B cell (primary cell): Measurements from ENCODE around the gene FTO.

Experiments used
- EZH2 ChIP-seq: IDR thresholded peaks from 2 replicates; pipeline ENCODE4 v1.6.1; 2012; ENCODE audit warnings: borderline replicate concordance, low read depth, mild to moderate bottlenecking, moderate library complexity, low read length; ENCODE audit not compliant: insufficient read depth, poor library complexity, severe bottlenecking
- TF ChIP-seq, protein P1 (sequence below): fragments of 200-600 bp; IDR thresholded peaks from one replicate; pipeline ENCODE4 v1.8.0; 2022; ENCODE audit warnings: antibody characterized with exemption, mild to moderate bottlenecking

DNA sequence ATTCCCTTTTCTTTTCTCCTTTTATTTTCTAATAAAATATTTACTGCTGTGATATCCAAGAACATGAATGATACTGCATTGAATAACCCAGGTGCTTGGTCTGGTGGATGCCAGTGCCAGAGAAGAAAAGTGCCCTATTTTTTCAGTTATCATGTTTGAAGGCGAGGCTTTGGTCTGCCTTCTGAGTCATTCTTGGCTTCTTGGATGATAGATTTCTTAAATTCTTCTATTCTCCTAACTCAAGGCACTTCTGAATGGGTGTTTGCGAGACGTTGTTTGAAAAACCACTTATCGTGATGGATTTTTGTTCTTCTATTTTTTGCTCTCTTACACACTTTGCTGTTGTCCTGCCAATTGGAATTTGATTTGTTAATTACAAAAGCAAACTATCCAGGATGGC, 66.7 kb downstream of the FTO start:
- TF ChIP-seq, protein P1, sequence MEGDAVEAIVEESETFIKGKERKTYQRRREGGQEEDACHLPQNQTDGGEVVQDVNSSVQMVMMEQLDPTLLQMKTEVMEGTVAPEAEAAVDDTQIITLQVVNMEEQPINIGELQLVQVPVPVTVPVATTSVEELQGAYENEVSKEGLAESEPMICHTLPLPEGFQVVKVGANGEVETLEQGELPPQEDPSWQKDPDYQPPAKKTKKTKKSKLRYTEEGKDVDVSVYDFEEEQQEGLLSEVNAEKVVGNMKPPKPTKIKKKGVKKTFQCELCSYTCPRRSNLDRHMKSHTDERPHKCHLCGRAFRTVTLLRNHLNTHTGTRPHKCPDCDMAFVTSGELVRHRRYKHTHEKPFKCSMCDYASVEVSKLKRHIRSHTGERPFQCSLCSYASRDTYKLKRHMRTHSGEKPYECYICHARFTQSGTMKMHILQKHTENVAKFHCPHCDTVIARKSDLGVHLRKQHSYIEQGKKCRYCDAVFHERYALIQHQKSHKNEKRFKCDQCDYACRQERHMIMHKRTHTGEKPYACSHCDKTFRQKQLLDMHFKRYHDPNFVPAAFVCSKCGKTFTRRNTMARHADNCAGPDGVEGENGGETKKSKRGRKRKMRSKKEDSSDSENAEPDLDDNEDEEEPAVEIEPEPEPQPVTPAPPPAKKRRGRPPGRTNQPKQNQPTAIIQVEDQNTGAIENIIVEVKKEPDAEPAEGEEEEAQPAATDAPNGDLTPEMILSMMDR, result no peak
- TF ChIP-seq EZH2, result no peak
